ENCODE data around the gene PLEKHD1. TPM values are rescaled to one million over a fixed set of nuclear protein-coding genes. Genes with fewer than 3 reads are reported as not detected.

Gene PLEKHD1
- total RNA-seq, 6 experiments from 2014 or later, result 0.04 TPM; not detected in 5

DNA sequence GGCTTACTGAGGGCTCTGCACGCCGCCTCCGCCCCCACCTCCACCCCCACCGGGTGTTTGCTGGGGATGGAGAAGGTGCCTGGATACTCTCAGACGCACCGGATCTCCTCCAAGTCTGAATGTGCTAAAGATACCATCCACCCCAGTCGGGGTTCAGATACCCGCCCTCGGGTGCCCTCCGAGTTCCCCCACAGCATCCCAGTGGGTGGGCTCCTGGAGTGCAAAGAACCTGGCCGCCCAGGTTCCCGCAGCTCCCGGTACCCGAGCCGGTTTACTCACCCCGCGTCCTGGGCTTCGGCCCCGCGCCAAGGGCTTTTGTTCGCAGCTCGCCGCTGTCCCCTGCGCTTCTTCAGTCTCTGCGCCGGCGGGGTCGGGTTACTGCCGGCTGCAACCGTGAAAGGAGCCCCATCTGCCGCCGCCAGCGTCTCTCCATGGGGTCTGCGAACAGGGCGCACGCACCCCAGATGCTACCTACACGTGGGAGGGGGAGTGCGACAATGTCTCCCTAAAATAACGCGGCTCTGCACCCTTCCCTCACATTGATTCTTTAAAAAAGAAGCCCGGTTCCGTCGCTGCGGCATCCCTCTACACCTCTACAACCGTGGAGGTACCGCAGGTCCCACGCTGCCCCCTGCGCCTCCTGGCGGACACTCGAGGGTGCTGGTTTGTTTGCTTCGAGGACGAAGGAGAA lies 89.9 kb downstream of the PLEKHD1 start, which contains the start of gene CCDC177:
Gene CCDC177 (minus strand): TSS at position 609 of the 691 bp plus-strand sequence. CDS start 1,249 bp downstream, outside the sequence.
- DNase-seq, result peak; percentile 56 to 66 (median 66)
- WGBS (ENCODE audit: insufficient coverage, low coverage, low lambda C conversion rate, missing lambda C conversion rate), result 0% methylated on average over 12 of the region's 52 CpGs
- no peak for TF ChIP-seq POLR2A (IDR thresholded peaks at IDR 0.05)
- TF ChIP-seq CTCF (IDR thresholded peaks at IDR 0.05), result peak; percentile 68 to 93 (median 86)
- no peaks in the 10 kb centered on the region for H3K9me3 ChIP-seq
- peaks cover 0 to 12% of the 10 kb centered on the region in 2 donors for H3K27me3 ChIP-seq
- peaks cover 0 to 21% (median 0%) of the 10 kb centered on the region in 4 donors for H3K4me1 ChIP-seq
- intact Hi-C loops (cut with DNase I), result loop anchor here (5.0 kb wide), 2 partner anchors 37 to 42 kb away; no protein-coding TSS in a partner anchor
- H3K4me3 ChIP-seq, result no peak within 1 kb of the TSS
- H3K36me3 ChIP-seq, result no peaks in the 10 kb centered on the region
- no peak within 1 kb of the TSS for H3K27ac ChIP-seq
- peak; percentile 65 to 73 (median 70) for ATAC-seq

DNA sequence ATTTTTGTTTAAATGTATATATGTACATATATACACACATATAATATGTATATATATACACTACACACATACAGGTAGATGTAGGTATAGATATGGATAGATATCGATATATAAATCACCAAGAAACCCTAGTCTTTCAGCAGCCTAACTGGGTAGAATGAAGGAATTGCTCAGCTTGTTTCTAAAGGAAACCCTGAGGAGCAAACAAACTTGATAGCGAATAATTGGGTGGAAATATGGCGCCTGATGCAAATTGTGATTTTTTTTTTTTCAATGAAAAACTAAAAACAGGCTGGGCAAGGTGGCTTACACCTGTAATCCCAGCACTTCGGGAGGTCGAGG lies 90.4 kb downstream of the PLEKHD1 start:
- 39% methylated on average over 5 of the region's 5 CpGs for WGBS (ENCODE audit: insufficient coverage, low coverage, low lambda C conversion rate, missing lambda C conversion rate)
- no peak overlapping the region for H3K27ac ChIP-seq
- H3K27me3 ChIP-seq, result peaks cover 0 to 12% of the 10 kb centered on the region in 2 donors
- H3K4me3 ChIP-seq, result no peak overlapping the region
- ATAC-seq (no peak), DNase-seq (no peak)
- intact Hi-C loops (cut with DNase I), result loop anchor here (5.0 kb wide), 2 partner anchors 38 to 43 kb away; no protein-coding TSS in a partner anchor
- no peaks in the 10 kb centered on the region for H3K36me3 ChIP-seq
- peaks cover 0 to 21% (median 0%) of the 10 kb centered on the region in 4 donors for H3K4me1 ChIP-seq
- no peaks in the 10 kb centered on the region for H3K9me3 ChIP-seq
- TF ChIP-seq POLR2A (IDR thresholded peaks at IDR 0.05) (no peak), CTCF (IDR thresholded peaks at IDR 0.05) (peak in 1 of 4 donors; percentile 18)

GRCh38 chr14:69579476-69579875 lies 94.9 kb downstream of the PLEKHD1 start:
- Histone ChIP-seq H3K9me3 (no peaks in the 10 kb centered on the region), H3K4me1 (peaks cover 0 to 4% (median 0%) of the 10 kb centered on the region in 4 donors), H3K27me3 (no peaks in the 10 kb centered on the region), H3K4me3 (no peak overlapping the region), H3K36me3 (no peaks in the 10 kb centered on the region), H3K27ac (peak overlapping the region in 2 of 3 donors; percentile 38 to 73)
- intact Hi-C loops (cut with DNase I), result no loop called here
- TF ChIP-seq CTCF (IDR thresholded peaks at IDR 0.05), result no peak
- TF ChIP-seq POLR2A (IDR thresholded peaks at IDR 0.05), result no peak
- ATAC-seq (no peak), DNase-seq (no peak)
- WGBS (ENCODE audit: insufficient coverage, low coverage, low lambda C conversion rate, missing lambda C conversion rate), result 72% methylated on average over 2 of the region's 2 CpGs

- Histone ChIP-seq H3K27me3 (no peaks in the 10 kb centered on the region), H3K4me3 (no peak overlapping the region), H3K9me3 (no peaks in the 10 kb centered on the region), H3K36me3 (no peaks in the 10 kb centered on the region), H3K4me1 (no peaks in the 10 kb centered on the region), H3K27ac (peak overlapping the region in 2 of 3 donors; percentile 38 to 73)
- TF ChIP-seq POLR2A (IDR thresholded peaks at IDR 0.05), result no peak
- TF ChIP-seq CTCF (IDR thresholded peaks at IDR 0.05), result peak; percentile 44 to 56 (median 52)
- intact Hi-C loops (cut with DNase I), result loop anchor here in 1 of 2 donors (10.0 kb wide), 1 partner anchor 145 kb away; no protein-coding TSS in a partner anchor
- WGBS (ENCODE audit: insufficient coverage, low coverage, low lambda C conversion rate, missing lambda C conversion rate), result 29% methylated on average over 4 of the region's 7 CpGs
- ATAC-seq, result peak; percentile 91 to 97 (median 94)
- DNase-seq, result peak in 2 of 3 donors; percentile 41 to 82
These were observed 95.6 kb downstream of the PLEKHD1 start for GRCh38 chr14:69580009-69580577.

Other genes with a start within 250 kb of the PLEKHD1 start
- gene GALNT16, start 224.6 kb upstream of the PLEKHD1 start, total RNA-seq, result 1 to 10 TPM in 3 of 6 experiments, under 1 TPM in 3; 0.37 to 1.7 (median 0.94) TPM
- gene ERH, start 86.4 kb upstream of the PLEKHD1 start, total RNA-seq, result 10 to 100 TPM; 46.0 to 71.7 (median 68.5) TPM
- gene SLC39A9, start 86.0 kb upstream of the PLEKHD1 start, total RNA-seq, result 10 to 100 TPM; 44.7 to 78.2 (median 58.2) TPM
- under 1 TPM in 3 of 6 experiments, not detected in 3; 0.06 to 0.11 (median 0.07) TPM for gene CCDC177, start 90.1 kb downstream of the PLEKHD1 start, total RNA-seq
- gene SUSD6, start 126.9 kb downstream of the PLEKHD1 start, total RNA-seq, result 10 to 100 TPM in 5 of 6 experiments, 1 to 10 TPM in 1; 9.6 to 17.4 (median 12.5) TPM

All from right lobe of liver (tissue), 6 donors.